T-helper 2 cell treated with Interferon-gamma antibody and Interleukin-4, amounts not matched to agents 100 ng/mL and 5 ng/mL, for 36 hours (primary cell): ENCODE data around the gene MRPS25. TPM values are rescaled to one million over a fixed set of nuclear protein-coding genes. Genes with fewer than 3 reads are reported as not detected.

ENCODE experiments used
- intact Hi-C: fragments of 100-400 bp; cut with micrococcal nuclease; formaldehyde crosslinking; loops from one replicate; pipeline ENCODE4 v1.15.1; 2023
- total RNA-seq: library from RNA; stranded (reverse); gene quantifications from 2 replicates; pipeline ENCODE4 v1.2.3, GENCODE V29; 2022

Gene MRPS25
- total RNA-seq, 1 donor from 2014 or later: 65.8 TPM

GRCh38 chr3:15083252-15083651 is 18.1 kb upstream of the MRPS25 start:
- intact Hi-C loops: no loop called here

DNA sequence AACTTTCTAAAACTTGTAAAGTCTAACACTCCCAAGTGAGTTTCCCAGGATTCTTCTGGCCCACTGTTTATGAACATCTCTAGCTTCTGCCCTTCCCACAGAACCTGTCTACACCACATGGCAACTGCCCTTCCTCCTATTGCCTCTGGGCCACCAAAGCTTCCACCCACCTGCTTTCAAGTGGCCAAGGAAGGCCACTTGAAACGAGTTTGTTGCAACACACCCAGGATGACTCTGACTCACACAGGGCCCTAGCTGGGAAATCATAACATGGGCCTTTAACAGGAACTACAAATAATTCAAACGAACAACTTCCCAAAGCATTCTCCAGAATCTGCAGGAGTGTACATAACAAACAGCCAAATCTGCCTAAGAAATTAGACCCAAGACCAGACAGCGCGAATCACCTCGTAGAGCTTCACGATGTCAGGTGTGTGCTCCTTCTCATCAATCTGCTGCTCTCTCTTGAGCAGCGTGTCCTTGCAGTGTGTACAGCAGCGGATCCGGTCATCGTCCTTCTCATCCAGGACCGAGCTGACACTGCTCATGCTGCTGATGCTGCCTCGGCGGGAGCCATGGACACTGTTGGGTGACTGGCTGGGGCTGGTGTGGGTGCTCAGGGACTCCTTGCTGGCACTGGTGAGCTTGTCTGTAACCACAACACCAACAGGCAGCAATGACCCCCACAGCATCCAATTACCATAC is 17.0 kb upstream of the MRPS25 start:
- intact Hi-C loops: no loop called here

GRCh38 chr3:15079091-15079490 is 14.0 kb upstream of the MRPS25 start:
- intact Hi-C loops: no loop called here

DNA sequence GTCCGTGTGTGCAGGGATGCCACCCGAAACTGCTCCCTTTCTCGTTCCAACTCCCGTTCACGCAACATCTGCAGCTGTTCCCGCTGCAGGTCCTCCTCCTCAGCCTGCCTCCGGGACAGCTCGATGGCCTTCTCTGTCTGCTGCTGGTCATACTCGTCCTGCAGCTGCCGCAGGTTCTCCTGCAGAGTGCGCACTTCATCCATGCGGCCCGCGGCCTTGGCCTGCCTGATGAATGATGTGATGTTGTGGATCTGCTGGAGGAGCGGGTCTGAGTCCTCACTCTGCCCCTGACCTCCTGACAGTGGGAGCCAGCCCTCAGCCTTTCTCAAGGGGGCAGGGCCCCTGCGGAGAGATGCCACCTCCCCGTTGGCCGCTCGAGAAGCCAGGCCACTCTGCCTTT is 9.4 kb upstream of the MRPS25 start:
- intact Hi-C loops: no loop called here

GRCh38 chr3:15071699-15072098 is 6.6 kb upstream of the MRPS25 start:
- intact Hi-C loops: no loop called here

- intact Hi-C loops: no loop called here
Measured at GRCh38 chr3:15069441-15069840, 4.3 kb upstream of the MRPS25 start.

DNA sequence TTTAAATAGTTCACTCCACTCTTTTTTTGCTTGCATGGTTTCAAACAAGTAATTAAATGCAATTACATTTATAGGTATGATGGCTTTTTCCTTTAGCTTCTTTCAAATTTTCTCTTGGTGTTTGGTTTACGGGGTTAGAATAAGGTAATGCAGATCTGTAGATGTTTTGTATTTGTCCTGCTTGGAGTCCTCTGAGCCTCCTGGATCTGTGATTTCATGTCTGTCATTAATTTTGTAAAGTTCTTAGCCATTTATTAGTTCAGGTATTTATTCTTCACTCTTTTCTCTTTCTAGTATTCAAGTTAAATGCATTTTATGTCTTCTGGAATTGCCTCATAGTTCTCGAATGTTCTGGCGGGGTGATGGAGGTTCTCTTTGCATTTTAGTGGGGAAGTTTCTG is 1.4 kb upstream of the MRPS25 start:
- intact Hi-C loops: no loop called here

DNA sequence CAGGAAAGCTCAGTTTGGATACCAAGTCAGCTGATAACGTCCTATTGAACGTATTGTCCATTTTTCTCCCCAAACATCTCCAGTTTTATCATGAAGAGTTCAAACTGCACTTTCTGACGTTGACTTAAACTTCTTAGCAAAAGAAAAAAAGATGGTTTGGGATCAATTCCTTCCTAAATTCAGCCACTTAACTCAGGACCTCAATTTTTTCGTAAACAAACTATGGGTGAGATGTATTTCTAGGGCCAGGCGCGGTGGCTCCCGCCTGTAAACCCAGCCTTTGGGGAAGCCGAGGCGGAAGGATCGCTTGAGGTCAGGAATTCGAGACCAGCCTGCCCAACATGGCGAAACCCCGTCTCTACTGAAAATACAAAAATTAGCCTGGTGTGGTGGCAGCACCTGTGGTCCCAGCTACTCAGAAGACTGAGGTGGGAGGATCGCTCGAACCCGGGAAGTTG is 464 bp upstream of the MRPS25 start:
- intact Hi-C loops: loop anchor here (1.0 to 2.0 kb wide), 6 partner anchors 10 to 536 kb away; partner anchors contain the start of genes BTD, CCDC174, HACL1 and RBSN

DNA sequence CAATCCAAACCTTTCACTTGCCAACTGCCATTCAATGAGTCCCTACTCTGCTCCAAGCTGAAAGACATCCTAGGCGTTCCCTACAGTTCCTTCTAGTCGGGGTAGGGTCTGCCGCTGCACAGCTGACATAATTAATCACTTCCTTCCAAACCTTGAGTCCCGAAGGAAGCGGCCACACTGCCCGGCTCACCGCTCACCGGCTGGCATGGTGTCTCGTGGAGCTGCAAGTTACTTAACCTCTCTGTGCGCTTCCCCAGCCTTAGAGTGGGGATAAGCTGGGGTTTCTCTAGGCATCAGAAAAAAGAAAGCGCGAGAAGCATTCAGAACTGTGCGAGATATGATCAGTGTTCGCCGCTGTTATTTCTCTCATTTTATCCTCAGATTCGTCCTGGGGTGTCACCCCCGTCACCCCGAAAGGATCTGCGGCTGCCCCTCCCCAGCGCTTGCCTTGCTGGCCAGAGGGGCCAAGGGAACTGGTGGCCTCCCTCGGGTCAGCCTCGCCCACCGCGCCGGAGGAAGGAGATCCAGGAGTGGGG is 748 bp downstream of the MRPS25 start:
- intact Hi-C loops: loop anchor here (2.0 kb wide), 3 partner anchors 14 to 414 kb away; partner anchors contain the start of gene CCDC174

GRCh38 chr3:15063656-15064286 is 1.3 kb downstream of the MRPS25 start:
- intact Hi-C loops: loop anchor here (2.0 kb wide), 3 partner anchors 13 to 413 kb away; partner anchors contain the start of gene CCDC174

DNA sequence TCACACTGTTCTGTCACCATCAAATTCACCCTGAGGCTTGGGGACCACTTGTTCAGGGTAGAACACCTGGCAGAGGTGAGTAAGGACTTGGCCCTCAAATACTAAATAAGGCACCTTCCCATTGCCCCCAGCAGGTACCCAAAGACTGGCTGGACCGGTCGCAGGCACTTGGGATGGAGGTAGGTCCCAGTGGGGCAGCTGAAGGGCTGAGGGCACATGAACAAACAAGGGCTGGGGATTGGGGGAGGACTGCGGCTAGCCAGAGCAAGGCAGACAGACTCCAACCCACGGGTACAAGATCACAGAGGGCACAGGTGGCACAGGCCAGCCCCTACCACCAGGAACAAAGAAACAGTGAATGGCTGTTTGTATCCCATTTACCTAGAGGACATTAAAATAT is 1.9 kb downstream of the MRPS25 start:
- intact Hi-C loops: no loop called here

DNA sequence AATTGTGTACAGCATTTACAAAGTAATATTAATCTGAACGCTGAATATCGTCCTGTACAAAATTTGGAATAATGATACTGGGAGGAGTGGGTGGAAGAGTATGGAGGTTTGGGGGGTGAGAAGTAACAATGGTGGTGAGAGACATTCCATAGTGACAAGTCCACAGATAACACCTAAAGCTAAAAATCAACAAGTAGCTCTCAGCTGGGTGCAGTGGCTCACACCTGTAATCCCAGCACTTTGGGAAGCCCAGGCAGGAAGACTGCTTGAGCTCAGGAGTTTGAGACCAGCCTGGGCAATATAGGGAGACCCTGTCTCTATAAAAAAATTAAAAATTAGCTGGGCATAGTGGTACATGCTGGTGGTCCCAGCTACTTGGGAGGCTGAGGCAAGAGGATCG is 5.1 kb downstream of the MRPS25 start:
- intact Hi-C loops: no loop called here

DNA sequence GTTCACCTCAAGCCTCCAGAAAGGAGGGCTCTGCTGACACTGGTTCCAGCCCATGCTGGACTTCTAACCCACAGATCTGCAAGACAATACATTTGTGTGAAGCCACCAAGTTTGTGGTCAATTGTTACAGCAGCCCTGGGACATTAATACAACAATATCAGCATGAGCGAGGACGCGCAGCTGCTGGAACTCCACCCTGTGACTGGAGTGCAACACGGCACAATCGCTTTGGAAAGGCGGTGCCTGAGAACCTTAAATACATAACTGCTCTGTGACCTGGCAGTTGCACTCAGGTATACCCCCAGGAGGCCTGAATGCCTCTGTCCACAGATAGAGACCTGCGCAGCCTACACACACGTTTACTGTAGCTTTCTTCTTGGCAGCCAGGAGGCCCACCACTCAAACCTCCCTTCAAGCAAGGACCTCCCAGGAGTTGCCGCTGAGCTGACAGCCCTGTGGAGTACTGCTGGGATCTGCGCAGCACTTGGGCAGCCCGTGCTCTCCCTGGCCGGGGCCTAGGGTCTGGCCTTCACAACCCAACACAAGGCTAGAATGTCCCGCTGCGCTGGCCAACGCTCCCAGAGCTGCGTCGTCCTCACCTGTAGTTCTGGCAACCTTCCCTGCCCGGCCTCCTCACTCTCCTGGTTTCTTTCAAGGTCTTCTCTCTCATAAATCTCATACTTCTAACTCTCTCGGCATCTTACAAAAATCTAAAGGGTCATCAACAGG is 8.3 kb downstream of the MRPS25 start:
- intact Hi-C loops: no loop called here

DNA sequence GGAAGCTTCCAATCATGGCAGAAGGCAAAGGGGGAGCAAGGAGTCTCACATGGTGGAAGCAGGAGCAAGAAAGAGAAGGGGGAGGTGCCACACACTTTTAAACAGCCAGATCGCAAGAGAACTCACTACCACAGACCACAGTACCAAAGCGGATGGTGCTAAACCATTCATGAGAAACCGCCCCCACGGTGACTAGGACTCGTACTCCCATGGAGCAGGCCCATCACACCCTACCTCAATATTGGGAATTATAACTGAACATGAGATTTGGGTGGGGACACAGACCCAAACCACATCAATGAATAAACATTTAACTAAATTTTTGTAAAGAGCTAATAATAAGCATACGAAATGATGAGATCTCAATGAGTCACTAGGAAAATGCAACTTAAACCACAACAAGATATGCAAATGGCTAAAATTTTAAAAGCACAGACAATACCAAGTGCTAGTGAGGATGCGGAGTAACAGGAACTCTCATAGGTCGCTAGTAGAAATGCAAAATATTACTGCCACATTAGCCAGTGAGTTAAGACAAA is 10.0 kb downstream of the MRPS25 start:
- intact Hi-C loops: loop anchor here (1.0 kb wide), 1 partner anchor 10 kb away; the partner anchor contains the start of gene MRPS25

GRCh38 chr3:15053541-15053940 is 11.6 kb downstream of the MRPS25 start:
- intact Hi-C loops: no loop called here

DNA sequence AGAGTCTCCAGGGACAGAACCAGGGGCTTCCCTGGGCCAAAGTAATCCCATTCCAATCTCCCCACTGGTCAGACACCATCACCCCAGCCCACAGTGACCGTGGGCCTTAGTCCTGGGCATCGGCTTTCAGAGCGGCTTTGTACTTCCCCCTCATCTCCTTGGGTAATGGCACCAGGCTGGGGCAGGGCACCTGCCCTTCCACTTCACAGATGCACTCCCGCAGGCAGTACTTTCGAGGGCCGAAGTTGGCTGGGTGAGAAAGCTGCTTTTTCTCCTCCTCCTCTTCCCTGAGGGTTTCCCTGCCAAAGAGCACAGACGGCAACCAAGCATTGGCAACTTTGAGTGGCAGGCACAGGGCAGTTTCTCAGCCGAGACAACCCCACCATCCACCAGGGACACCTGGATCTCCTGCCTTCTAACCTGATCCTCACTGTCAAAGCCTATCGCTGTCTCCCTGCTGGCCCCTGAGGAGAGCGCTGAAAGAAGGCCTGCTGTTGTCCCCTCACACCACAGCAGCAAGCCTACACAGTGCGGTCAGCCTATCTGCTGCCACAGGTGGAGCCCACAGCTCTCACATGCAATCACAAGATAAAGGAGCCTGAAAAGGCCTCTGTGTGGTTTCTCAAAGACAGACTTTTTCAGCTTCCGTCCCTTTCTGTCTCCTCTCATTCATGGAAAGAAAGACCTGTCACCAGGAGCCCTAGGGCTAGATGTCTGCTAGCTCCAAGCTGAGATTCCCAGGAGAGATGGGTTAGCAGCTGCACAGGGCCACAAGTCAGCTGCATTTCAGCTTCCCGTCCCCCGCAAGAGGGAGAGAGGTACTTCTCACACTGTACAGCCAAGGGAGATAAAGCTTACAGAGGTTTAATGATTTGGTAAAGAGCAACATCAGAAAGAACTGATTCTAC is 12.5 kb downstream of the MRPS25 start:
- intact Hi-C loops: no loop called here

GRCh38 chr3:15051531-15051930 is 13.6 kb downstream of the MRPS25 start:
- intact Hi-C loops: loop anchor here (2.0 kb wide), 1 partner anchor 13 kb away; the partner anchor contains the start of gene MRPS25

GRCh38 chr3:15050405-15051092 is 14.6 kb downstream of the MRPS25 start:
- intact Hi-C loops: loop anchor here (2.0 kb wide), 1 partner anchor 14 kb away; the partner anchor contains the start of gene MRPS25

GRCh38 chr3:15049584-15049983 is 15.5 kb downstream of the MRPS25 start:
- intact Hi-C loops: loop anchor here (10.0 kb wide), 1 partner anchor 125 kb away; no protein-coding TSS in a partner anchor
